HG03439 (cell line): Measurements from ENCODE around the gene MLANA.

Experiments used
- ATAC-seq: cut with Tn5 transposase; IDR thresholded peaks from one replicate; pipeline ENCODE4 v1.9.1; 2021; ENCODE audit warnings: mild to moderate bottlenecking, moderate library complexity; ENCODE audit not compliant: unreplicated experiment

MLANA gene, protein sequence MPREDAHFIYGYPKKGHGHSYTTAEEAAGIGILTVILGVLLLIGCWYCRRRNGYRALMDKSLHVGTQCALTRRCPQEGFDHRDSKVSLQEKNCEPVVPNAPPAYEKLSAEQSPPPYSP

DNA sequence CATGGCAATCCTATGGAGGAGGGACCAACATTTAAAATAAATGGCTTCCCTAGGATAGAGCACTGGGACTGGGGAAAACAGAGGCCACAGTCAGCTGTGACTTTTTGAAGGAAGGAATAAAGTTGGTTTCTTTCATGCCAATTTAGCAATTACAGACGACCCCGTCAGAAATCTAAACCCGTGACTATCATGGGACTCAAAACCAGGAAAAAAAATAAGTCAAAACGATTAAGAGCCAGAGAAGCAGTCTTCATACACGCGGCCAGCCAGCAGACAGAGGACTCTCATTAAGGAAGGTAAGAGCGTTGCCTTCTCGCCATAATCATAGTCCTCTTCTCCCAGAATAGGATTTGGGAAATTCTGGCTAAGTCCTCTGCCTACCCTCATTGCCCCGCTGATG, at the start of gene MLANA:
MLANA (plus strand) TSS at position 249 of the 400 bp plus-strand sequence. CDS start 1,586 bp downstream, outside the sequence.
- ATAC-seq: no peak

DNA sequence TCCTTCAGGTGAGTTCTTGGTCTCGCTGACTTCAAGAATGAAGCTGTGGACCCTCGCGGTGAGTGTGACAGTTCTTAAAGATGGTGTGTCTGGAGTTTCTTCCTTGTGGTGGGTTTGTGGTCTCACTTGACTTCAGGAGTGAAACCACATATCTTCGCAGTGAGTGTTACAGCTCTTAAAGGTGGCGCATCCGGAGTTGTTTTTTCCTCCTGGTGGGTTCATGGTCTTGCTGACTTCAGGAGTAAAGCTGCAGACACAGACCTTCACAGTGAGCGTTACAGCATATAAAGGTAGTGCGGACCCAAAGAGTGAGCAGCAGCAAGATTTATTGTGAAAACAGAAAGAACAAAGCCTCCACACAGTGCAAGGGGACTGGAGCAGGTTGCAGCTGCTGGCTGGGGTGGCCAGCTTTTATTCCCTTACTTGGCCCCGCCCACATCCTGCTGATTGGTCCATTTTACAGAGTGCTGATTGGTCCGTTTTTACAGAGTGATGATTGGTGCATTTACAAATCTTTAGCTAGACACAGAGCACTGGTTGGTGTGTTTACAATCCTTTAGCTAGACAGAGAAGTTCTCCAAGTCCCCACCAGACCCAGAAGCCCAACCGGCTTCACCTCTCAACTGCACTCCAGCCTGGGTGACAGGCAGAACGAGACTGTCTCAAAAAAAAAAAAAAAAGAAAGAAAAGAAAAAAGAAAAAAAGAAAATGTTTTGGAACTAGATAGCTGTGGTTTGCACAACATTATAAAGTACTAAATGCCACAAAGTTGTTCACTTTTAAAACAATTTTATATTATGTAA, 48.7 kb upstream of the MLANA start:
- no peak for ATAC-seq

DNA sequence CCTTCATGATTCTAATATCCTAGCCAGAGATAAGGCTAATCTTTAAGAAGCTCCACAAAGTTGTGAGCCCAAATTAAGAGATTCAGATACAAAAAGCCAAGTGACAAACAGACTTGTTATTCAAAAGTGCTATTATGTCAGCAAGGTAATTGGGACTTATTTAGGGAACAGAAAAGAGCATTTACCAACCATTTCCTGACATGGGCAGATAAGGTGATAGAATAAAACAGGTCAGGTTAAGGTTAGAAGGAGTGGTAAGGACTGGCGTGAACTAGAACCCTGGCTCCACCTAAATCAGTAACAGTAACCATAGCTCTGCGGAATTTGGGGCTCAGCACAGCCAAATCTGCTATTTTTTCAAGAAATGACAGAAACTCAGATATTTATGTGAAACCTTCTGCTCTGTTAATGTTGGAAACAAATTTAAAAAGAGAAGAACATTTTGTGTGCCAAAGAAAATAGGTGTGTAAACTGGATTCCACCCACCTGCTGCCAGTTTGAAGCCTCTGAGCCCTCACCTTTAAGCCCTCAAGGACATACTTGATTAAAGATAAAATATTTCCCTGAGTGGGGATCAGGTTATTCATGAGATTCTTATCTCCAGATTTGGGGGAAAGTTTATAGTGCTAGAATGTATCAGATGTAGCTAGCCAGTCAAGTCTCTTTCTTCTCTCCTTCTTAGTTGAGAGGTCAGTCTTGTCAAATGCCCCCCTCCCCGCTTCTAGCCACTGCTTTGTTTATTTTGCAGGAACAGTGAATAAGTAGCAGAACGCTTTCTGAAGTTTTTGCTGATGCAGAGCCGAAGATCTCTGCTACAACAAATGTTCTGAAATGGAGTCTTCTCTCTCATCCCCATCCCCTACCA, 47.5 kb upstream of the MLANA start:
- no peak for ATAC-seq

DNA sequence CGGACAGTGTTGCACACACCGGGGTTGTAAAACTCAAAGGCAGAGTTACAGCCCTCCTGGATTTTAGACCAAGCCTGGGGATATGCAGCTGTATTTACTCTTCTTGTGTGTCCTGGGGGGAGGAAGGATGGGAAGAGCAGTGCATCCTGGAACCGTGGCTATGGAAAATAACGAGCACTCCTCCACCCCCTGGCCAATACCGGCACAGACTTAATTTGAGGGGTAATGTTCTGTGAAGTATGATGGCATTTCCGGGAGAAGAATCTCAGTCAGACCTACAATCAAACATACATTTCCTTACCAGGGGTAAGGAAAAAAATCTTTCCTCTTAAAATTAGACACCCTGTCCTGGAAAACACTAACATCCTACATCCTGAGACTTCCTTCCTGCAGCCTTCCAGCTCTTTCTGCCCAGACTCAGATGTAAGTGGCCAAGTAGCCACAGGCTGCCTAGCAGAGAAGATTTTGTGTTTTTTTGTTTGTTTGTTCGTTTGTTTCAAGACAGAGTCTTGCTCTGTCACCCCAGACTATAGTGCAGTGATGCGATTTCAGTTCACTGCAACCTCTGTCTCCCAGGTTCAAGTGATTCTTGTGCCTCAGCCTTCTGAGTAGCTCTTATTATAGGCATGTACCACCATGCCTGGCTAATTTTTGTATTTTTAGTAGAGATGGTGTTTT, 46.8 kb upstream of the MLANA start:
- ATAC-seq: no peak

DNA sequence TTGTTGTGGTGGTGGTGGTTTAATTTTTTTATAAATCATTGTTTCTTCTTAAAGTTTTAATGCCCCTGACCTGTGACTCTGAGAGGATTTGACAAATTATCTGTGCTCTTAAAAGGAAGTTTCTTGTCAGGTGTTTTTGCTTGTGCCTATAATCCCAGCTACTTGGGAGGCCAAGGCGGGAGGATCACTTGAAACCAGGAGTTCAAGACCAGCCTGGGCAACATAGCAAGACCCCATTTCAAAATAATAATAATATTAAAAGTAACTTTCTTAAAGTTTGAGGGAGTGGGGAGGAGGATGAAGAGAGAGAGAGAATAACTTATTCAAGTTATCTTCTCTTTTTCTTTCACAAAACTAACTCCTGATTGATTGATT, 45.5 kb upstream of the MLANA start:
- ATAC-seq: no peak

DNA sequence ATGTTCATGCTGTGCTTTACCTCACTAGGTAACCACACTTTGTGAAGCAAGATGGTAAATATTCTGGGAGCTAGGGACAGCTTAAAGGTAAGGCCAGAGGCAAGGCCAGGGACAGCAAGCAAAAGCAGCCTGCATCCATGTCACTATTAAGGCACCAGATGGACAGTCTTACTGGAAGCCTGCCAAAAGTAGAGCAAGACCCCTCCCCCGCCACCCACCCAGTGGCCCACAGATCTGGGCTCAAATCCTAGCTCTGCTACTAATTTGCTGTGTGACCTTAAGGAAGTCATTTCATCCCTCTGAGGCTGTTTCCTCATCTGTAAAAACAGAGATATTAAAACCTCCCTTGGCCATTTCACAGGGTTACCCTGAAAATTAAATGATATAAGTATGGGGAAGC, 44.6 kb upstream of the MLANA start:
- ATAC-seq: no peak

DNA sequence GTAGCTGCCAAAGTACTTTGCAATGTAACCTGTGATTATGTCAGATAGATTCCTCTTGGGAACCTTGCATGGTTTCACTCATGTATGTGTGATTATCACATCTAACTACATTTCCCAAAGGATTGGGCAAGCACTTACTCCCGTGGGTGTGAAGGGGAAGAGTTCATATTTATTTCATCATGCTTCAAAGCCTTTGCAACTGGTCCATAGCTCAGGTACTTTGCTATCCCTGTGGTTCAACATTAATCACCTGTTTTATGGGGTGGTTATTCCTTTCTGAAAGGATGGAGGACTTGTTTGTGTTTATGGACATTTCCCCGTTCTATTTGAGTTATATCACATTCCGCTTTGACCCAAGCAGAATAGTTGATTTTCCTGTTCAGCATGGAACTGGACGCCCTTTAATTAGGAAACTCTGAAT, 44.2 kb upstream of the MLANA start:
- ATAC-seq: no peak

DNA sequence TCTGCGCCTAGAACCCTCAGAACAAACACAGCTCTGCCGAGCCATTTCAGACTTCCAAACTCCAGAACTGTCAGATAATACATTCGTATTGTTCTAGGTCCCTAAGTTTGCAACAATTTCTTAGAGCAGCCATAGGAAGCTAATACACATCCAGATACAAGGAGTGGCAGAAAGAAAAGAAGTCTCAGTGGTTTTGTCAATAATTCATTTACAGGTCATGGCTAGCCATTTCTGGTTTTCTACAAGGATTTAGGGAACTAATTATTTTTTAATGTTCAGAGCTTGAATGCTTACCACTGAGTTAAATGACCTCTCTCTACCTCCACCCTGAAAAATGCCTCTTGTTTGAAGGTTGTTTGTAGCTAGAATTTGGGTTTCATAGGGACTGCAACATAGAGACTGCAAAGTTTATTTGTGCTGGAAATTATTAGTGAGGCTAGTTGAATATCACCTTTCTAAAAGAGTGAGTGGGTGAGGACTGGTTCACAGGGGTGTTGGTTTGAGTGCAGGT, 42.3 kb upstream of the MLANA start:
- ATAC-seq: no peak

DNA sequence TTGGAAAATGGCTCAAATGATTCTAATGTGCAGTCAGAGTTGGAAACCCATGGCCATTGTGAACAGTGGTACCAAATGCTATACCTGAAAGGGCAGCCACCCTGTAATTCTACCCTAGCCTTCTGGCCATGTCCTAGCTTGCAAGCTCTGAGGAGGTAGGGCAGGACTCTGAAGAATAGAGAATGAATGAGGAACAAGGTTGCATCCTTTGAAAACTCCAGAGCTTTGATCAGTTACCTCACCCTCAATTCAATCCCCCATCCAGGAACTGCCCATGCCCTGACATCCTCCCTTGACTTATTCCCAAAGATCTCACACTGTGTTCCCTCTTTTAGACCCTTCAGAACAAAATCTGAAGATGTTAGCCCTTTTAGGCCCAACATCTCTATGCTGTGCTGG, 40.0 kb upstream of the MLANA start:
- no peak for ATAC-seq

DNA sequence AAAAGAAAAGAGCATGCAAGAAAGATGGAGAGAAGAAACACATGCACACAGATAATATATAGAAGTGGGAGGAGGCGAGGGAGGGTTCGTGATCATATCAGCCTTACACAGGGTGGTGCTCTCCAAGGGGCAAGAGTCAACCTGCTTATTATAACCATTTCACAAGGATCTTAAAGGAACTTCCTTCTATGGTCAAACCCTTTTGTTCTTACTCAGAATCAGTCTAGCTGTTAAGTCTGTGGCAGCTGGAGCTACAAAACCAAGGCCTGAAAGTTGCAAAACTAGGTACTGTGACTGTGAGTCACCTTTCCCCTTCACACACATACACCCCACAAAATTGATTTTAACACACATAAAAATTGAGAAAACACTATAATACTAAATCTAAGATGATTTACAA, 39.2 kb upstream of the MLANA start:
- peak; percentile 84 for ATAC-seq

DNA sequence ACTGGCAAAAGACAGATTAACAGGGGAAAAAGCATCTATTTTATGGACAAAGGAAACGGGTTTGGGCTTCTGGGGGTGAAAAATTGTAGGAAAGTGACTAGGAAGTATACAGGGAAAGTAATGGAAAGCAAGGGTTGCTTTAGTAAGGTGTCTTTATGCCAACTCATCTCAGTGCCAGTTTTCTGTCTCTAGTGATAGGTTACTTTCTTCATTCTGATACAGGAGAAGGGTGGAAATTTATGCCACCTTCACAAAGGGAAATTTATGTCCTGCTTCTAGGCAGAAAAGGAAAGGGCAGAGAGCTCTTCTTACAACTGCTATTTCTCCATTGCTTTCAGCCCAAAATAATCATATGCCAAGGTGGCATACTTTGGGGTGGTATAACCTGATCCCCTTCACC, 37.7 kb upstream of the MLANA start:
- no peak for ATAC-seq

DNA sequence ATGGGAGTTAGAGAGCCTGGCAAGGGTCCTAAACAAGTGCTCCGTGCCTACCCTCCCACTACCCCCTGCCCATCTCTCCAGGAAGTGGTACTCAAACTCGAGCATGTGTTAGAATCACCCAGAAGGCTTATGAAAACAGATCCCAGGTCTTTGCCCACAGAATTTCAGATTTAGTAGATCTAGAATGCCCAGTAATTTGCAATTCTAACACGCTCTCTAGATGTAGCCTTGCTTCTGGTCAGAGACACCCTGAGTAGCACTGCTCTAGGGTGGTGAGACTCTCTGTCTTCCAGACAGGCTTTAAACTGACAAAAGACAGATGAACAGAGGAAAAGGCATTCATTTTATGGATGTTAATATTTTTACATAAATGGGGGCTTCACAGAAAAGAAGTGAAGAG, 37.1 kb upstream of the MLANA start:
- ATAC-seq: no peak

DNA sequence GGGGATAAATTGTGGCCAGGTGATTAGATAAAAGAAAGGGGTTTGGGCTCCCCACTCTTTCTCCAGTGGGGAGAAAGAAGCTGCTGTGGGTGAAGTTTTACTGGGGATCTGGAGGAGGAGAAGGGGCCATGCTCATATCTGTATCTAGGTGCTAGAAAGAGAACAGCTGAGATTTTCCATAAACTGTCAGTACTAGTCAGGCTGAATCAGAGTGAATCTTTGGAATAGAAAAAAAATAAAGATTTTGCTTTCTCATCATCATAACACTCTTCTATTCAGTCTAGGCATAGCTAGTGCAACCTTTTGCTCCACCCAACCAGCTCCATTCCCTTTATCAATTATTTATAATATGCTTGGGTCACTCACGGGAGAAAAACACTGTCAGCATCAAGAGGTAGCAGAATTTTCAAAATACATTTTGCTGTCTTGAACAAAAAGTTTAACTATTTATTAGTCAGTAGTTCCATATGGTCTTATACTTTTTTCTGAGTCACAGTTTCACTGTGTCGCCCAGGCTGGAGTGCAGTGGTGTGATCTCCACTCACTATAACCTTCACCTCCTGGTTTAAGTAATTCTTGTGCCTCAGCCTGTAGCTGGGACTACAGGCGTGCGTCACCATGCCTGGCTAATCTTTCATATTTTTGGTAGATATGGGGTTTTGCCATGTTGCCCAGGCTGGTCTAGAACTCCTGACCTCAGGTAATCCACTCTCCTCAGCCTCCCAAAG, 36.5 kb upstream of the MLANA start:
- ATAC-seq: no peak

DNA sequence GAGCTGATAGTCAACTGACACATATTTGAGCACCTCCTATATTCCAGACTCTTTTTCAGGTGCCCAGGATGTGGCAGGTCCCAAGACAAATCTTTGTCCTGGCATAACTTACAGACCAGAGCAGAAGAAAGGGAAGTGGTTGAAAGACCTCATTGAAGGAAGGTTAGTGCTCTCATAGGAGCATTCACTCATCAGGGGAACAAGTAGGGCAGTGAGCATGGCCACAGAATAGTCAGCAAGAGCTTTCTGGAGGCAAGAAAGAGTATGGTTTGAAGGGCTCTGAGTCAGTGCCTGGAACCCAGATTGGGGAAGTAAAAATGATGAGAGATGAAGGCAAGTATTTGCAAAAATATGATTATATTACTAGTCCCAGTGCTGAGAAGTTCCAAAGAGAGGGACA, 32.8 kb upstream of the MLANA start:
- no peak for ATAC-seq

DNA sequence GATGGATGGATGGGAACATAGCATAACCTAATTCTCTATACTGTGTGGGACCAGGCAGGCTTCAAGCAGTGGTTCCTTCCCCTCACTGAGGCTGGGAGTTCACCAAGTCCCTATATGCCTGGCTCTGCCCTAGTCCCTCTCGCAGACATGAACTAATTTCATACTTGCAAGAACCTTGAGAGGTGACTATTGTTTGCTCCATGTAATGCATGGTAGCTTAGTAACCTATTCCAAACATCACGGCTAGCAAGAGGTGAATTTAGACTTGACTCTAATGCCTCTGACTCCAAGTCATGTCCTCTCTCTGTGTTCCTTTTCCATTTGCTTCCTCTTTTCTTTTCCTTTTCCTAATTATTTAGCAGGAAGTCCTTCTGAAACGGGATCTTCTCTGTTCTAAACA, 31.9 kb upstream of the MLANA start:
- ATAC-seq: no peak

DNA sequence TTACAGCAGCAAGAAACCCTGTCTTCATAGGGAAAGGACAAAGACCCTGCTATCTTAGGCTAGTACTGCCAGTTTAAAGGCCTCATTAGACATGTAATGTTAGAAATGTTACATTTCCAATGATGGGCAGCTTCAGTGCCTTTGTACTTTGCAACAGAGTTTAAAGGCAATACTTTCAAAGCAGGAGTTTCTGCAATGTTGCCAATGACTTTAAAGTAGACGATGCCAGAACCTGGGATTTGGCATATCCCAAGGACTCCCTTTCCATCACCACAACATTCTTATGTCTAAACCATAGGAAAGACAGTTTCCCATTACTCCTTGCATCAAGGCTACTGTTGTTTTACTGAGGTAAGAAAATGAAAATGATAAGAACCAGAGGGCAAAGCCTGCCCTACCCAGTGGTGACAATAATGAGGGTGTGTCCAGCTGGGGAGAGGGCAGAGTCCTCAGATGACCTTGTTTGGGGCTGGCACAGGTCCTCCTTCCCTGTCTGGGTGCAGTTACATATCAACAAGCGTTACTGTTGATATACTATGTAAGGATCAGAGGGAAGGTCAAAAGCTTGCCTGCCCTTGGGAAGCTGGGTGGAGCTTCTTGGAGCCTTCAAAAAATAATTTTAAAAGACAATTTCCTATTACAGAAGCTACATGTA, 27.5 kb upstream of the MLANA start:
- no peak for ATAC-seq

DNA sequence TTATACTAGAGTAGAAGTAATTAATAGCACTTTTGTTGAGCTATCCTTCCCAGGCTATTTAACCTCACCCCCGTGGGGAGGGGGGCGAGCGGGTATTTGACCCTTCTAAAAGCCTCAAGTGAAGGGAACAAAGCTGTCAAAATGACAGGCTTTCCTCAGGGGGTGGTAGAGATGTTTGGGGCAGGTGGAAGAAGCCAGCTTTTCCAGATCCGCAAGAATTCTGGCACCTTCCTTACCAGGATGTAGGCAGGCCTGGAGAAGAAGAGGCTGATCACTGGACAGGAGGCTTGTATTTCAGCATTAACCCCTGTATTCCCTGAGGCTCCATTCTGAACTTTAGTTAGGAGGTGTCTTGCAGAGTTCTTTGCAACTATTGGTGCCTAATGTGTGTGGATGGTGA, 26.2 kb upstream of the MLANA start:
- no peak for ATAC-seq

DNA sequence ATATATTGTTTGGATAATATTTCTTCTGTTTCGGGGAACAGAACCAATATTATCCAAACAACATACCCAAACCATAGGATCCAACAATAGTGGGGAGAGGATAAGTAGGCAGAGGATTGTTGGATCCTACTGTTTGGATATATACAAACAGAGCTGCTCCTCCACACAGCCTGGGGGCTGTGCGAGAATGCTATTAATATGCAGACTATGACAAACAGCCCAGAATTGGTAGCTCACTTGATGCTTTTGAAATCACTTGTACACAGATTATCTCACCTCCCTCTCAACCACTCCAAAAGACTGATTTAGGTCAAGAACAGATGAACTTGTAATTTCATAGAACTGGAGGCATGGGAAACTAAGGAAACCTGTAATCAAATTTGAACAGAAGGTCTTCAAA, 24.4 kb upstream of the MLANA start:
- no peak for ATAC-seq

DNA sequence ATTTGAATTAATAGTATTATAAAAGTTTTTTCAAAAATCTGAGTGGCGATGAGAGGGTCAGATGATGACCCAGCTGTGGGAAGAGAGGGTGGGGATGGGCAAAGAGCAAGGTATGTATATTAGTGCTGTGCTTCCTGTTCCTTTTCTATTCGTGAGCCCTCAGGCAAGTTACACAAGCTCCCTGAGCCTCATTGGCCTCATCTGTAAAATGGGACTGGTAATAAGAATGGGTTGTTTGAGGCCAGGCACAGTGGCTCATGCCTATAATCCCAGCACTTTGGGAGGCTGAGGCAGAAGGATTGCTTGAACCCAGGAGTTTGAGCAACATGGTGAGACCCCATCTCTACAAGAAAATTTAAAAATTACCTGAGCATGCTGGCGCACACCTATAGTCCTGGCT, 24.0 kb upstream of the MLANA start:
- ATAC-seq: no peak

DNA sequence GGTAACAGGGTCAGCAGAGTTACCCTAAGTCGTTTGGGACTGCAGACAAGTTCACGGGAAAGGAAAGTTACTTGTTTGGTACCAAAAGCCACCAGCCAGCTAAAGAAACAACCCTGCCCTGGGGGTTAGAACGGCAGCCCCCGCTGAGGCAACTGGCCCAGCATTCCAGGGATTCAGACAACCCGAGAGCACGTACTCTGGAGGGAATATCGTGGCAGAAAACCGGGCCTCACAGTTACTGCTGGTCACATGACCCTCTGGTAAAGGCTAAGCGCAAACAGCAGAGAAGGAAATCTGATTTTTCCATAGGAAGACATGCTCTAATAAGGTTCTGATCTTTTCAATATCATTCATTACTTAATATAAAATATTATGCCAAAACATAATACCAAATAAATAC, 22.5 kb upstream of the MLANA start:
- no peak for ATAC-seq
